Measurements from ENCODE around the gene PAM.

The PAM gene

DNA sequence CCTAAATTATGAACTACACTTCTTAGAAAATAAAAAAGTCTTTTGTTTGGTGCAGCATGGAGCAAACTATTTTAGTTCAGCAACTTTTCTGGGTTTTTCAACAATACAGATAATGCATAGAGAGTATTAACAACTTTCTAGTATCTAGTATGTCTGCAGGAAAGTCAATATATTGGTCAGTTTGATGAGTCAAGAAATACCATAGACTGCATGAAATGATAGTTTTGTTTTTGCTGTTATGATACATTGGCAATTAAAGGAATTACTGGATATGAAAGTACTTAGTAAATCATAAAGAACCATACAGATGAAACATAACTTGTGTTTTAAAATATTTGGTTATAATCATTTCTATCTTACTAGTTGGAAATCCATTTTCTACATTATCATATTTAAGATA lies 191.3 kb downstream of the PAM start:
- TF ChIP-seq FOXP2 (optimal IDR thresholded peaks at IDR 0.05; ENCODE audit: borderline replicate concordance, extremely low read depth, extremely low read length, insufficient read depth) = no peak
- TF ChIP-seq, protein P1, sequence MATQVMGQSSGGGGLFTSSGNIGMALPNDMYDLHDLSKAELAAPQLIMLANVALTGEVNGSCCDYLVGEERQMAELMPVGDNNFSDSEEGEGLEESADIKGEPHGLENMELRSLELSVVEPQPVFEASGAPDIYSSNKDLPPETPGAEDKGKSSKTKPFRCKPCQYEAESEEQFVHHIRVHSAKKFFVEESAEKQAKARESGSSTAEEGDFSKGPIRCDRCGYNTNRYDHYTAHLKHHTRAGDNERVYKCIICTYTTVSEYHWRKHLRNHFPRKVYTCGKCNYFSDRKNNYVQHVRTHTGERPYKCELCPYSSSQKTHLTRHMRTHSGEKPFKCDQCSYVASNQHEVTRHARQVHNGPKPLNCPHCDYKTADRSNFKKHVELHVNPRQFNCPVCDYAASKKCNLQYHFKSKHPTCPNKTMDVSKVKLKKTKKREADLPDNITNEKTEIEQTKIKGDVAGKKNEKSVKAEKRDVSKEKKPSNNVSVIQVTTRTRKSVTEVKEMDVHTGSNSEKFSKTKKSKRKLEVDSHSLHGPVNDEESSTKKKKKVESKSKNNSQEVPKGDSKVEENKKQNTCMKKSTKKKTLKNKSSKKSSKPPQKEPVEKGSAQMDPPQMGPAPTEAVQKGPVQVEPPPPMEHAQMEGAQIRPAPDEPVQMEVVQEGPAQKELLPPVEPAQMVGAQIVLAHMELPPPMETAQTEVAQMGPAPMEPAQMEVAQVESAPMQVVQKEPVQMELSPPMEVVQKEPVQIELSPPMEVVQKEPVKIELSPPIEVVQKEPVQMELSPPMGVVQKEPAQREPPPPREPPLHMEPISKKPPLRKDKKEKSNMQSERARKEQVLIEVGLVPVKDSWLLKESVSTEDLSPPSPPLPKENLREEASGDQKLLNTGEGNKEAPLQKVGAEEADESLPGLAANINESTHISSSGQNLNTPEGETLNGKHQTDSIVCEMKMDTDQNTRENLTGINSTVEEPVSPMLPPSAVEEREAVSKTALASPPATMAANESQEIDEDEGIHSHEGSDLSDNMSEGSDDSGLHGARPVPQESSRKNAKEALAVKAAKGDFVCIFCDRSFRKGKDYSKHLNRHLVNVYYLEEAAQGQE (IDR thresholded peaks at IDR 0.05; ENCODE audit: insufficient read depth in 1 of 2, low read depth in 2 of 2, low read length in 2 of 2) = no peak
- TF ChIP-seq TAF1 (IDR thresholded peaks at IDR 0.05; ENCODE audit: borderline replicate concordance, insufficient read depth, low read length) = no peak
- TF ChIP-seq POLR2AphosphoS5 (IDR thresholded peaks at IDR 0.05; ENCODE audit: low read depth, low read length) = no peak
- no peak for TF ChIP-seq SIN3A (IDR thresholded peaks at IDR 0.05; ENCODE audit: borderline replicate concordance, insufficient read depth, low read length)

DNA sequence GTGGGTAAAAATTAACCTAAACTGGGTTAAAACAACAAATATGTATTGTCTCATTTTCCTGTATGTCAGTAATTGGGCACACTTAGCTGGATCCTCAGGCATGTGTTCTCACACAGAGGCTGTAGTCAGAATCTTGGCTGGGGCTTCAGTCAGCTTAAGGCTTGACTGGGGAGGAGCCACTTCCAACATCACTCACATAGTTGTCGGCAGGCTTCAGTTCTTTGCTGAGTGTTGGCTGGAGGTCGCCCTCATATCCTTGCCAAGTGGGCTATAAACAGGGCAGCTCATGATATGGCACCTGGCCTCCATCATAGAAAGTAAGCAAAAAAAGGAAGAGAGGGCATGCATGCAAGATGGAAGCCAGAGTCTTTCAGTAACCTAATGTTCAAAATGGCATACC lies 191.9 kb downstream of the PAM start:
- TF ChIP-seq, protein P1 (IDR thresholded peaks at IDR 0.05; ENCODE audit: insufficient read depth in 1 of 2, low read depth in 2 of 2, low read length in 2 of 2) = no peak
- TF ChIP-seq FOXP2 (optimal IDR thresholded peaks at IDR 0.05; ENCODE audit: borderline replicate concordance, extremely low read depth, extremely low read length, insufficient read depth) = no peak
- TF ChIP-seq TAF1 (IDR thresholded peaks at IDR 0.05; ENCODE audit: borderline replicate concordance, insufficient read depth, low read length) = no peak
- no peak for TF ChIP-seq POLR2AphosphoS5 (IDR thresholded peaks at IDR 0.05; ENCODE audit: low read depth, low read length)
- TF ChIP-seq SIN3A (IDR thresholded peaks at IDR 0.05; ENCODE audit: borderline replicate concordance, insufficient read depth, low read length) = no peak

GRCh38 chr5:102955488-102955887 lies 200.4 kb downstream of the PAM start:
- TF ChIP-seq FOXP2 (optimal IDR thresholded peaks at IDR 0.05; ENCODE audit: borderline replicate concordance, extremely low read depth, extremely low read length, insufficient read depth) (no peak), TAF1 (IDR thresholded peaks at IDR 0.05; ENCODE audit: borderline replicate concordance, insufficient read depth, low read length) (no peak), SIN3A (IDR thresholded peaks at IDR 0.05; ENCODE audit: borderline replicate concordance, insufficient read depth, low read length) (no peak), POLR2AphosphoS5 (IDR thresholded peaks at IDR 0.05; ENCODE audit: low read depth, low read length) (no peak)
- TF ChIP-seq, protein P1 (IDR thresholded peaks at IDR 0.05; ENCODE audit: insufficient read depth in 1 of 2, low read depth in 2 of 2, low read length in 2 of 2) = no peak

GRCh38 chr5:102956599-102956998 lies 201.5 kb downstream of the PAM start:
- no peak for TF ChIP-seq FOXP2 (optimal IDR thresholded peaks at IDR 0.05; ENCODE audit: borderline replicate concordance, extremely low read depth, extremely low read length, insufficient read depth)
- no peak for TF ChIP-seq POLR2AphosphoS5 (IDR thresholded peaks at IDR 0.05; ENCODE audit: low read depth, low read length)
- no peak for TF ChIP-seq TAF1 (IDR thresholded peaks at IDR 0.05; ENCODE audit: borderline replicate concordance, insufficient read depth, low read length)
- TF ChIP-seq SIN3A (IDR thresholded peaks at IDR 0.05; ENCODE audit: borderline replicate concordance, insufficient read depth, low read length) = no peak
- TF ChIP-seq, protein P1 (IDR thresholded peaks at IDR 0.05; ENCODE audit: insufficient read depth in 1 of 2, low read depth in 2 of 2, low read length in 2 of 2) = no peak

DNA sequence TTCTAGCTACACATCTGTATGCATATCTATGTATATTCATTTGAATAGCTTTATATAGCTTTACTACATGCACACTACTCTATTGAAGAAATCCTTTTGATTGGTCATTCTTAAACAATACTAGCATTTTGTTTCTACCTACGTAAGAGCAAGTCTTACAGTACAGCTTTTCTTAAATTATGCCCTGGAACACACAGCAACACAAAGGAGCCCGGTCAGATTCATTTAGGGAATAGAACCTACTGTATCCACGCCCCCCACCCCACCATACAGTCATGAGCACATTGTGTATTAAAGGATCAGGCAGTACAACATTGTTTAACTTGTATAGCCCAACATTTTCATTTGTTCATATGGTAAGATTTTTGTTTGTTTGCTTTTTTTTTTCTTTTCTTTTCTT lies 202.0 kb downstream of the PAM start:
- TF ChIP-seq POLR2AphosphoS5 (IDR thresholded peaks at IDR 0.05; ENCODE audit: low read depth, low read length) (no peak), TAF1 (IDR thresholded peaks at IDR 0.05; ENCODE audit: borderline replicate concordance, insufficient read depth, low read length) (no peak), FOXP2 (optimal IDR thresholded peaks at IDR 0.05; ENCODE audit: borderline replicate concordance, extremely low read depth, extremely low read length, insufficient read depth) (no peak)
- TF ChIP-seq, protein P1 (IDR thresholded peaks at IDR 0.05; ENCODE audit: insufficient read depth in 1 of 2, low read depth in 2 of 2, low read length in 2 of 2) = no peak

Data from PFSK-1 (cell line).